Measurements from ENCODE around the gene CD109.
"Not testable (repeated sequence)": the region's sequence is repeated elsewhere in the genome, so short reads cannot be mapped to it uniquely, and the experiment has no call there.

CD109 gene

DNA sequence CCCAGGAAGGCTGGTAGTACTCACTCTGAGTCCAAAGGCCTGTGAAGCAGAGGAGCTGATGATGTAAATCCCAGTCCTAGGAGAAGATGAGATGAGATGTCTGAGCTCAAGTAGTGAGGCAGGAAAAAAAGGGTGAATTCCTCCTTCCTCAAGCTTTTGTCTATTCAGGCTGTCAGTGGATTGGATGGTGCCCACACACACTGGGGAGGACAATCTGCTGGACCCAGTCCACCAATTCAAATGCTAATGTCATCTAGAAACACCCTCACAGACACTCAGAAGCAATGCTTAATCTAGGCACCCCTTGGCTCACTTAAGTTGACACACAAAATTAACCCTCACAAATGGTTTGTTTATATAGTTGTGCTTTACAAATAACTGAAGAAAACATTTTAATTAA lies 94.6 kb downstream of the CD109 start:
- DNase-seq (ENCODE audit: low read depth in 3 of 3), result no peak

DNA sequence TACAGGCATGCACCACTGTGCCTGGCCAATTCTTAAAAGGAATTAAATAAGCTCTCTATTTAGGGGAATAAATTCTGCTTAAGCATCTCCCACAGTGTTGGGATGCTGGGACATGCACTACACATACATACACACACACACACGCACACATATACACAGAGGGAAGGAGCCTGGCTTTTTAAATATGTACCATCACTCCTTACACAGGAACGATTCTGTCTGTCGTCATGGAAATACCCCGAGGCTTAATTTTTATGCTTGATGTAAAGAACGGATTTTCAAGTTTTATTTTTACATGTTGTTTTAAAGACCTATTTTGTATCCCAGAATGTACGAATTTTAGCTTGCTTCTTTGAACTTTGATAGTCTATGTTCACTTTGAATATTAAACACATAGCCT lies 95.3 kb downstream of the CD109 start:
- no peak for DNase-seq (ENCODE audit: low read depth in 3 of 3)

DNA sequence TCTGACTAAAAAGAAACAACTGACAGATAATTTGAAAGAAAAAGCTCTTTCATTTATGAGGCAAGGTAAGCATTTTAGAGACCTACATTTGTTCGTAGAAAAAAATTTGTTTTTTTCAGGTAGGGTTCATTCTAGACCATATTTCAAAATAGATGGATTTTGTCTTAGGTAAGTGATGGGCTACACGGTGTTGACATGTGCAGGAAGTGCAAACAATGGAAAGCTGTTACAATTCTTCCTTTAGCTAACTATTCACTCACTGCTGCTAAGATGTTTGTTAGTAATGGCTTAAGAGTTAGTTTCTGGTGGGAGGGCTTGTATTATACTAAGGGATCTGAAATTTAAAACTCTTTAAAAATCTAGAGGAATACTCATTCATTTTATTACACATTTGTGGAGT lies 96.7 kb downstream of the CD109 start:
- no peak for DNase-seq (ENCODE audit: low read depth in 3 of 3)

DNA sequence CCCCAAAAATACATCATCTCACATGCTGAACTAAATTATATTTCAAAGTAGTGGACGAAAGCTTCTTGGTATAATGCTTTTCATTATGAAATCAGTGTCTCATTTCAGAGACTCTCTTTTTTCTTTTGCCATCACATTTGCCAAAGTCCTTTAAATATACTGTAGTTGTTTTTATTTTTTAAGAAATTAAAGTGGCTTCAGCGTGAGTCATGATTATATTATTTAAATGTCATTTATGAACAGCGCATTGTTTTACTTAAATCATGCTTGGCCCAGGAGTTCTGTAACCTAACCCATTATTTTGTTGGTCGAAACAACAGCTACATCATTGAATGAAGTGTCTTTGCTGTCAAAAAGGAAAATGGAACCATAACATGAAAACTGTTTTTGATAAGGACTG lies 100.9 kb downstream of the CD109 start:
- no peak for DNase-seq (ENCODE audit: low read depth in 3 of 3)

DNA sequence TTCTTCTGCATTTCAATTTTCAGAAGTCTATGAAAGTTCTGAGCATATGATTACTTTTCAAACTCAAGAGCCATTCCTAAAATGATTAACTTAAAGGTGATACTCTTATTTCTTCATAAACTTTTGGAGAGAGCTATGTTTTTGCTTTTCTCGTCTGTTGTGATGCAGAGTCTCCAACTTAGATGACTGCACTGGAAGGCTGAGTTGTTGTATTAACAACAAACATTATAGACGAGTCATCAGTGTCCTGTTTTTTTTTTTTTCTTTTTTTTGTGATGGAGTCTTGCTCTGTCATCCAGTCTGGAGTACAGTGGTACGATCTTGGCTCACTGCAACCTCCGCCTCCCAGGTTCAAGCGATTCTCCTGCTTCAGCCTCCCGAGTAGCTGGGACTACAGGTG lies 101.9 kb downstream of the CD109 start:
- DNase-seq (ENCODE audit: low read depth in 3 of 3), result no peak

DNA sequence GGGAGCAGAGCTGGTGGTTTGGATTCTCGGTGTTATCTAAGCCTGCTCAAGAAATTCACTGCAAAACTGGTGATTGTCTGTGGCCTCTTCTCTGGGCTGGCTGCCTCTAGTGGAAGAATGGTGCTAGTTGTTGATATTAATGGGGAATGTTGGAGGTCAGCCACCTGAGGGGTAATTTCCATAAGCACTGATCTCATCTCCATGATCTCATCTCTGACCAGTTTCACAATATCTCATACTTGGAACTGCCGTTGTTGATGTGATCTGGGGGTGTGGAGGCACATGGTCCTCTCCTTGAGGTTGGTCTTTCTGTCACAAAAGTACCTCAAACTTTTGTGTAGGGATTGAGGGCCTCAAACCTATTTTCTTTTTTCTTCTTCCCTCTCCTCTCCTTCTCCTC lies 102.6 kb downstream of the CD109 start:
- DNase-seq (ENCODE audit: low read depth in 3 of 3), result no peak

DNA sequence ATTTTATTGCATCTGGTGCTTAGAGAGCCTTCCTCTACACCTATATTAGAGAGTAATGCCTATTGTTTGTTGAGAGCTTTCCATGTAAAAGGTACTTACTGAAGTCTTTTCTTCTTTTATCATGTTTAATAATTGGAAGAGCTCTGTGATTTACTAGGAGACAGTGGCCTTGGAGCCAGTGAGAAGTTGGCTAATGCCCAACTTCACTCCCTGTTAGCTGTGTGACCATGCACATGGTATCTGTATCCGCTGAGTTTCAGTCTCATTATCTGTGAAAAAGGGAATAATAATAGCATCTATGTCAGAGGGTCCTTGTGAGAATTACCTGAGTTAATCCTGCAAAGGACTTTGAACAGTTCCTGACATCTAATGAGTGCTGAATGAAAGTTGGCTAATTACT lies 105.0 kb downstream of the CD109 start:
- DNase-seq (ENCODE audit: low read depth in 3 of 3), result no peak

DNA sequence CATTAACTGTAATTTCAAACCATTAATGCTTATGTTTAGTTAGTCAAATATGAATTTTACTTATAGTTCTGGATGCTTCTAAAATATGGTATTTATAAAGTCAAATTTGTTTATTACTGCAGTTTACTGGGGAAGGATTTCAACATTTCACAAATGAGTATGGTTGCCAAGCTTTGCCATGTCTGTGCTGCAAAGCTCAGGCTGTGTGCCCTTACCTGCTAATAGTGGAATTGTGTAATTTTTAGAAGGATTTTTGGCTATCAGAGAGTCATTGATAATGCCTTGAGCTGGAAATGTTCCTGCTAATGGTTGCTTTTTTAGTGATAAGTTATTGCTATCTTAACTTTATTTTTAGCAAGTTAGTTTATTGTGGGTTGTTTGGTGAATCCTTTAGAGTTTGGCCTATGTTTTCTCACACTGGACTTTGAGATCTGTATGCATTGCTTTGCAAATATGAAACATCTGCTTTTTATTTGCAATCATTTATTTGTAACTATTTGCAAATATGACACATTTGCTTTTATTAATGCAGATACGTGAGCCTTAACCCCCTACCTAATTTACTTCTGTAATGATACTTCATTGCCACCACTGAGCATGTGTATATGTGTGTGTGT lies 105.8 kb downstream of the CD109 start:
- no peak for DNase-seq (ENCODE audit: low read depth in 3 of 3)

DNA sequence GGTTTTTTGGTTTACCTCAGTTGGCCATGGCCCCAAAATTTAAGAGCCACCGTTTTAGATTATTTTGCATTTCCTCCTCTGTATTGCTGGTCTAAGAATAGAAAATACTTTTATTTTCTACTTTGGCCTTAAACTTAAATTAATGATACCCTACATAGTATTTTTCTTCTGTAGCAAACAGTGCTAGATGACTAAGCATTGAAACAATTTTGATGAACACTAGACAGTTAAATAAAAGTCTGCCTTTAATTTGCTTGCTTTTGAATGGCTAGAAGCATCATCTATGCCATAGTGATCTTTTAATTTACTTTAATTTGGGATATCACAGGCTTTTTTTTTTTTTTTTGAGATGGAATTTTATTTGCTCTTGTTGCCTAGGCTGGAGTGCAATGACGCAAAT lies 106.4 kb downstream of the CD109 start:
- DNase-seq (ENCODE audit: low read depth in 3 of 3), result no peak

DNA sequence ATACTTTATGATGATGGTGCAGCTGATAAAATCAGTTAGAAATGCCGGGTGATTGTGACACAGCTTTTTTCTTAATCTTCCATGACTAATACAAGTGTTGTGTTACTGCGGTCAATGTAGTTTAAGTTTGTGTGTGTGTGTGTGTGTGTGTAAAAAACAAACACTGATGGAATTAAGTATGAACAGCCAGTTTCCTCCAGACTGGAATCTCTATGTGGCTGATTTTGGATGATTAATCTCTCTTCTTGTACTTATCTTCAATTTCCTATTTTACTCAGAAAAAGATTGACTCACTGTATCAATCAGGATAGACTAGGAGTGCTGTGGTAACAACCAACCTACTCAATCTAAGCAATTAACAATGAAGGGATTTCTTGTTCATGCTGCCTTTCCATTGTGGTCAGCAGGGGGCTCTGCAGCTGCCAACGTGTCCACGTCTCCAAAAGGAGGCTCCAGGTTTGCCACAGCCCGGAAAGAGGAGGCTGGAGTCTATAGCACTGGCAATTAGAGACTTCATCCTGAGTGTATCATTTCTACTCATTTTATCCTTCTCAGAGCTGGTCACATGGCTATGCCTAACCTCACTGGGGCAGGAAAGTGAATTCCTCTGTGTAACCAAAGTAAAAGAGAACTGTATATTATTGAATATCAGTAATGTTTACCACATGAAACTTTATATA lies 107.7 kb downstream of the CD109 start:
- DNase-seq (ENCODE audit: low read depth in 3 of 3), result no peak

DNA sequence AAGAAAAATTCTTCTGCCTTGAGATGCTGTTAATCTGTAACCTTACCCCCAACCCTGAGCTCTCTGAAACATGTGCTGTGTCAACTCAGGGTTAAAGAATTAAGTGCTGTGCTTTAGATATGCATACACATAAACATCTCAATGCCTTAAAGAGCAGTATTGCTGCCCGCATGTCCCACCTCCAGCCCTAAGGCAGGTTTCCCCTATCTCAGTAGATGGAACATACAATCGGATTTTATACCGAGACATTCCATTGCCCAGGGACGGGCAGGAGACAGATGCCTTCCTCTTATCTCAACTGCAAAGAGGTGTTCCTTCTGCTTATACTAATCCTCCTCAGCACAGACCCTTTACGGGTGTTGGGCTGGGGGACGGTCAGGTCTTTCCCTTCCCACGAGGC lies 109.2 kb downstream of the CD109 start:
- not testable (repeated sequence) for DNase-seq (ENCODE audit: low read depth in 3 of 3)

DNA sequence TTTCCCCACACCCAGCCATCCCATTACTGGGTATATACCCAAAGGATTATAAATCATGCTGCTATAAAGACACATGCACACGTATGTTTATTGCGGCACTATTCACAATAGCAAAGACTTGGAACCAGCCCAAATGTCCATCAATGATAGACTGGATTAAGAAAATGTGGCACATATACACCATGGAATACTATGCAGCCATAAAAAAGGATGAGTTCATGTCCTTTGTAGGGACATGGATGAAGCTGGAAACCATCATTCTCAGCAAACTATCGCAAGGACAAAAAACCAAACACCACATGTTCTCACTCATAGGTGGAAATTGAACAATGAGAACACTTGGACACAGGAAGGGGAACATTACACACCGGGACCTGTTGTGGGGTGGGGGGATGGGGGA lies 110.0 kb downstream of the CD109 start:
- DNase-seq (ENCODE audit: low read depth in 3 of 3), result not testable (repeated sequence)

DNA sequence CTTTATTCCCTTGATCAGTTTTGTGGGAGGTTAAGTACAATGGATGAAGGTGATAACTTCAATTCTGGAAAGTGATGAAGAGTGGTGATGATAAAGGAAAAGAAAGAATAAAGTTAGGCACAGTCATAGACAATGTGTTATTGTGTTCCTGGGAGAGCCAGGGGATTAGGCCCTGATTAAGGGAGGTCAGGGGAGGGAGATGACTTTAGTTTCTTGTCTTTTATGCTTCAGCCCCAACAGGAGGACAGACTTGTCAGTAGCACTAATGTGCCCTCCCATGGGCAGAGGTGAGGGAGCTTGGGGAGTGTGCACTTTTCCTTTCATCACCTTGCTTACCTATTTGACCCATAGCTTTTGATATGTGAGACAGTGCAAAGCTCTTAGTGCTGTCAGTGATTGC lies 115.7 kb downstream of the CD109 start:
- DNase-seq (ENCODE audit: low read depth in 3 of 3), result no peak

DNA sequence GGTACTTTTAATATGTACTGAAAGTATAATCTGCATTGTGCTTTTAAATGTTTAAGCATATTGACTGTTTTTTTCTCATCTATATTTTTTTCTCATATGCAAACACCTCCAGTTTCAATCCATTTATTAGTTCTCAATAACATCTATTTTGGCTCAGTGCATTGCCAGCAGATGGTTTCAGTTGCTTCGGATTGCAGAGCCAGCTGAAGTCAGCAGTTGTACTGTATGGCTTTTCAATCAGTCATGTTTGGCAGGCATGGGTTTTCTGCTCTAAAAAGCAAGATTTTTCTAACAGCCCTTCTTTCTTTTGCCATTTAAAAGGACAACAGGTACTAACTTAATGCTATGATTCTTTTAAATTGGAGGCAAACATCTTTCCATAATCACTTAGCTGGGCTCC lies 121.2 kb downstream of the CD109 start:
- no peak for DNase-seq (ENCODE audit: low read depth in 3 of 3)

DNA sequence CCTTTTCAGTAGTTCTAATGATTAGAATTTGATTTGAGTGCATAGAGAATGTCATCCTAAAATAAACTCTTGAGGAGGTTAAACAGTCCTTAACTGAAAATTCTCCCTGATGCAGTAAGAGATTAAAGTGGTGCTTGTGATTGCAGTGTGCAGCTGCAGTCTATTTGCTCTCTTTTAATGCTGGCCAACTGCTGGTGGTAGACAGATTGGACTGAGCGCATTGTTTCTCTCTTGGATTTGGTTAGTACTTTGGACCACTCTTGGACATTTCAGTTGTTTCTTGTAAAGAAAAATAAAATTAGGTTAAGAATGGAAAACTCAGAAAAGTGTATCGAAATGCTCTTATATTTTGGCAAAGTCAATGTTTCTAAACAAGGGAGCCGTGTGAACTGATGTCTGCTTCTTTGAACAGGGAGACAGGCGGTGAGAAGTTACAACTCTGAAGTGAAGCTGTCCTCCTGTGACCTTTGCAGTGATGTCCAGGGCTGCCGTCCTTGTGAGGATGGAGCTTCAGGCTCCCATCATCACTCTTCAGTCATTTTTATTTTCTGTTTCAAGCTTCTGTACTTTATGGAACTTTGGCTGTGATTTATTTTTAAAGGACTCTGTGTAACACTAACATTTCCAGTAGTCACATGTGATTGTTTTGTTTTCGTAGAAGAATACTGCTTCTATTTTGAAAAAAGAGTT lies 127.2 kb downstream of the CD109 start:
- no peak for DNase-seq (ENCODE audit: low read depth in 3 of 3)

DNA sequence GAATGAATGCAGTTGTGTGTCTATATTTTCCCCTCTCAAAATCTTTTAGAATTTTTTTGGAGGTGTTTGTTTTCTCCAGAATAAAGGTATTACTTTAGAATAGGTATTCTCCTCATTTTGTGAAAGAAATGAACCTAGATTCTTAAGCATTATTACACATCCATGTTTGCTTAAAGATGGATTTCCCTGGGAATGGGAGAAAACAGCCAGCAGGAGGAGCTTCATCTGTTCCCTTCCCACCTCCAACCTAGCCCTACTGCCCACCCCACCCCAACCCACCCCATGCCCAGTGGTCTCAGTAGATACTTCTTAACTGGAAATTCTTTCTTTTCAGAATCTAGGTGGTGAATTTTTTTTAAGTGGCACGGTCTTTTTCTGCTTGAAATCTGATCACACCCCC lies 127.8 kb downstream of the CD109 start:
- DNase-seq (ENCODE audit: low read depth in 3 of 3), result no peak

DNA sequence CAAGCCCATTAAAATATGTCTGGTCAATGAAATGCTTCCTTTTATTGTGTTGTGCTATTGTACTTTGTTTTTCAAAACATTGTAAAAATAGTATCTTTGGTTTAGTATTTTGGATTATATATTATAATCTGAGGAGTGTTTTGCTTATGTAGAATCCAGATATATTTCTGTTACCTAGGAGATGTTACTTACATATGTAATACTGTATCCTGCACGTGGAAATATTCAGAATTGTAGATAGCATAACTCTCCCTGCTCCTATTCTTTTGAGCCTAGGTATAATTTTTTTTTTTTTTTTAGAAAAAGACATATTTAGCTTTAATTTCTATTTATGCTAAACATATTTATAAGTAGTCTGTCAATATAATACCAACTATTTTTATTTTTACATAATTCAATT lies 130.6 kb downstream of the CD109 start:
- DNase-seq (ENCODE audit: low read depth in 3 of 3), result no peak

DNA sequence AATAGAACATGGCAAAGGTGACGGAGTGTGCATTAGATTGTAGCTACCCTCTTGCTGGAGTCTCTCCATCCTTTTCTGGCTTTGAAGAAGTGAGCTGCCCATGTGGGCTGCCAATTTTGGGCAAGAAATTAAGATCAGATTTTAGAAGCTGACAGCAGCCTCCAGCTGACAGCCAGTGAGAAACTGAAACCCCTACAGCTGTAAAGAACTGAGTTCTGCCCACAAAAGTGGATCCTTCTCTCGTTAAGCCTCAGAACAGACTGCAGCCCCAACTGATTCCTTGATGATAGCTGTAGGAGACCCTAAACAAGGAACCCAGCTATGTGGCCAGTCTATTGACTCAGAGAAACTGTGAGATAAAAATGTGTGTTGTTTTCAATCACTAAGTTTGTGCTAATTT lies 134.1 kb downstream of the CD109 start:
- no peak for DNase-seq (ENCODE audit: low read depth in 3 of 3)

DNA sequence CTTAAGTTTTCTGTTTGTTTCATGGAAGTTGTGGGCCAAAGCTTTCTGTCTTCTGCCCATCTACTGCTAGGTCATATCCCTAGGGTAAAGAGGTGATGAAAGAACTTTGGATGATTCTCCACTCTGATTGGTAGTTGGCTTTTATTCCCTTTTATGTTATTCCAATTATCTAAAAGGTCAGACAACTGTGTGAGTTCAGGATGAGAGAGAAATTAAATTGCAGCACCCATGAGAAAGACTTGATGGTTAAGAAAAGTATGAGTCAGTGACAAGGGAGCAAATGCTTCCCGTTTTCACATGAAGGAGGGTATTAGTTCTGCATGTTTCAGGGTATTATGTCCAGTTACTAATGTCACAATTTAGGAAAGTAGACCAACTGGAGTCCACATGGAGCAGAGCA lies 136.3 kb downstream of the CD109 start:
- DNase-seq (ENCODE audit: low read depth in 3 of 3), result no peak

DNA sequence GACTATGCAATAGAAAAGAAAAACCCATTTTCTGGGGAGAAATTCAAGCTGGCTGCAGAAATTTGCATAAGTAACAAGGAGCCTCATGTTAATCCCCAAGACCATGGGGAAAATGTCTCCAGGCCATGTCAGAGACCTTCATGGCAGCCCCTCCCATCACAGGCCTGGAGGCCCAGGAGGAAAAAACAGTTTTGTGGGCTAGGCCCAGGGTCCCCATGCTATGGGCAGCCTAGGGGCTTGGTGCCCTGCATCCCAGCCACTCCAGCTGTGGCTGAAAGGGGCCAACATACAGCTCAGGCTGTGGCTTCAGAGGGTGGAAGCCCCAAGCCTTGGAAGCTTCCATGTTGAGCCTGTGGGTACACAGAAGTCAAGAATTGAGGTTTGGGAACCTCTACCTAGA lies 148.7 kb downstream of the CD109 start:
- DNase-seq (ENCODE audit: low read depth in 3 of 3), result not testable (repeated sequence)

DNA sequence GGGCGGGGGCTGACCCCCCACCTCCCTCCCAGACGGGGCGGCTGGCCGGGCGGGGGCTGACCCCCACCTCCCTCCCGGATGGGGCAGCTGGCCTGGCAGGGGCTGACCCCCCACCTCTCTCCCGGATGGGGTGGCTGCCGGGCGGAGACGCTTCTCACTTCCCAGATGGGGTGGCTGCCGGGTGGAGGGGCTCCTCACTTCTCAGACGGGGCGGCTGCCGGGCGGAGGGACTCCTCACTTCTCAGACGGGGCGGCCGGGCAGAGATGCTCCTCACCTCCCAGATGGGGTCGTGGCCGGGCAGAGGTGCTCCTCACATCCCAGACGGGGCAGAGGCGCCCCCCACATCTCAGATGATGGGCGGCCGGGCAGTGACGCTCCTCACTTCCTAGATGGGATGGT lies 155.0 kb downstream of the CD109 start:
- not testable (repeated sequence) for DNase-seq (ENCODE audit: low read depth in 3 of 3)

DNA sequence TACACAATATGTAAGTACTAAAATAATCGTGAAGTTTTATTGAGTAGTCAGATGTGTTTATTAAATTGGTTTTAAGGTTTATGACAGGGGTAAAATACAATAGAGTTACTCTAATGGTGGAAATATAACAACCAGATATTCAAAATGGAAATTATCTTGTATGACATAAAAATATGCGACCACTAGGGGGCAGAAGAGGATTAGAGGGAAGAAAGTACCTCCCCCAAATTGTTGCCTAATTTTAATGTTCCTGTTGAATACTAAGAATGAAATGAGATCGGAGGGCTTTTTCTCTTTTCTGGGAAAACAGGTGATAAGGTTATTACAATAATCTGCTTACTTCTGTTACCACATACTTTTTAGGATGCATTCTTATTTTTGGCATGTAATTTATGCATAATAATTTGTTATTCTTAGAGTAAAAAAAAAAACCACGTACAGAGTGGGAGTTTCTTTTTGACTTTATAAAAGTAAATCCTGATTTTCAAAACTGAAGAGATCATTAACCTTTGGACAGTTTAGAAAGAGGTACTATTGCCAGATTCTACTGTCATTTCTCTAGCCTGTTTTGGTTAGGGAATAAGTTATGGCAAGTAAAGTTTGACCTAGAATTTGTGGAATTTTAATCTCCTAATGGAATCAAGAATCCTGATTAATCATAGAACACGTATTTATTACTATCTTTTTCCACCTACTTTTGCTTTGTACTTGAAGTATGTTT lies 159.2 kb downstream of the CD109 start:
- peak in 2 of 3 donors; percentile 1 to 38 for DNase-seq (ENCODE audit: low read depth in 3 of 3)

Measured in stimulated activated CD4-positive, alpha-beta T cell treated with anti-CD3 and anti-CD28 coated beads, TNF-alpha, amount 100 ng/mL, for 48 hours (primary cell).